HEK293T (cell line): ENCODE measurements around the gene DMTF1.

Source experiments
- BHLHE40 ChIP-seq: fragments of 450-650 bp; IDR thresholded peaks from 2 replicates; pipeline ENCODE4 v1.6.1; 2016; ENCODE audit warnings: mild to moderate bottlenecking, moderate library complexity, borderline replicate concordance
- FOXA1 ChIP-seq: fragments of 450-650 bp; IDR thresholded peaks from 2 replicates; pipeline ENCODE4 v1.6.1; 2016; ENCODE audit warnings: mild to moderate bottlenecking
- NFRKB ChIP-seq: fragments of 450-650 bp; IDR thresholded peaks from 2 replicates; pipeline ENCODE4 v1.6.1; 2016; ENCODE audit warnings: mild to moderate bottlenecking, moderate library complexity
- SUZ12 ChIP-seq: fragments of 450-650 bp; IDR thresholded peaks from 2 replicates; pipeline ENCODE4 v1.6.1; 2016; ENCODE audit warnings: mild to moderate bottlenecking
- ZNF384 ChIP-seq: fragments of 450-650 bp; IDR thresholded peaks from 2 replicates; pipeline ENCODE4 v1.6.1; 2016

- TF ChIP-seq NFRKB = no peak
- no peak for TF ChIP-seq FOXA1
- TF ChIP-seq ZNF384 = no peak
- TF ChIP-seq BHLHE40 = no peak
- TF ChIP-seq SUZ12 = no peak
Measured at GRCh38 chr7:87217983-87218653, 65.9 kb downstream of the DMTF1 start.
